Skeletal muscle cell (primary cell): ENCODE data around the gene FAM135A.
"Not testable (repeated sequence)": the region's sequence is repeated elsewhere in the genome, so short reads cannot be mapped to it uniquely, and the experiment has no call there.

Source experiments
- DNase-seq: peaks from one replicate; pipeline ENCODE4 v3.0.0-alpha.2; 2010; ENCODE audit warnings: low read depth
- H3K4me3 ChIP-seq: 2 replicates; pipeline ENCODE4 v1.5.1; 2011; ENCODE audit warnings: low read depth, mild to moderate bottlenecking, control low read depth, low read length, moderate library complexity

FAM135A gene

GRCh38 chr6:70590400-70590799 lies 177.1 kb downstream of the FAM135A start:
- no peak overlapping the region for H3K4me3 ChIP-seq
- no peak for DNase-seq

GRCh38 chr6:70592391-70593117 lies 179.2 kb downstream of the FAM135A start:
- H3K4me3 ChIP-seq, result no peak overlapping the region
- no peak for DNase-seq

GRCh38 chr6:70593118-70593486 lies 179.8 kb downstream of the FAM135A start:
- no peak overlapping the region for H3K4me3 ChIP-seq
- DNase-seq, result no peak

- DNase-seq, result no peak
- H3K4me3 ChIP-seq, result no peak overlapping the region
Measured at GRCh38 chr6:70599187-70599586, 185.9 kb downstream of the FAM135A start.

DNA sequence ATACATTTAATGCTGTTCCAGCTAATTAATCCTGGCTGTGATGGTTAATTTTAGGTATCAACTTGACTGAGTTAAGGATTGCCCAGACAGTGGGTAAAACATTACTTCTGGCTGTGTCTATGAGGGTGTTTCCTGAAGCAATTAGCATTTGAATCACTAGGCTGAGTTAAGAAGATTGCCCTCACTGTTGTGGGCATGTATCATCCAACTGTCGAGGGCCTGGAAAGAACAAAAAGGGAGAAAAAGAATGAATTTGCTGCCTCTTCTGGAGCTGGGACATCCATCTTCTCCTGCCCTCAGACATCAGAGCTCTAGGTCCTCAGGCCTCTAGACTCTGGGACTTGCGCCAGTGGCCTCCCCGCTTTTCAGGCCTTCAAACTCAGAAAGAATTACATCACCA lies 187.7 kb downstream of the FAM135A start:
- DNase-seq, result no peak
- H3K4me3 ChIP-seq, result no peak overlapping the region

DNA sequence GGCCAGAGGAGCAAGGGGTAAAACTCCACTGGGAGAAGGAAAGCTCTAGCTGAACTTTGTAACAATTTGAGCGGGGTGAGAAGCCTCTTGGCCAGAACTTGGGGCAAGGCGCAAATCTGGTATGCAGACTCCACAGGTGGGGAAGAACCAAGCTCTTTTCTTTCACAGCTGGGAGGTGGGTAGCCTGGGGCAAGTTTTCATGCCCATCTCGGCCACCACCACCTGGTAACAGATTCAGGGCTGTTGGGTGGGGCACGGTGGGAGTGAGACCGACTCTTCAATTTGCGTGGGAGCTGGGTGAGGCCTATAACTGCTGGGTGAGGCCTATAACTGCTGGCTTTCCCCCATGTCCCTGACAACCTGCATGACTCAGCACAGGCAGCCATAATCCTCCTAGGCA lies 190.9 kb downstream of the FAM135A start:
- no peak for DNase-seq
- no peak overlapping the region for H3K4me3 ChIP-seq

DNA sequence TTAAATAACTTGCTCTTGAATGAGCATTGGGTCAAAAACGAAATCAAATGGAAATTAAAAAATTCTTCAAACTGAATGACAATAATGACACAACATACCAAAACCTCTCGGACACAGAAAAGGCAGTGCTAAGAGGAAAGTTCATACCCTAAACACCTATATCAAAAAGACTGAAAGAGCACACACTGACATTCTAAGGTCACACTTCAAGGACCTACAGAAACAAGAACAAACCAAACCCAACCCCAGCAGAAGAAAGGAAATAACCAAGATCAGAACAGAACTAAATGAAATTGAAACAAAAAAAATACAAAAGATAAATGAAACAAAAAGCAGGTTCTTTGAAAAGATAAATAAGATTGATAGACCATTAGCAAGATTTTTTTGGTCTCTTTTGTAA lies 194.1 kb downstream of the FAM135A start:
- H3K4me3 ChIP-seq, DNase-seq: not testable (repeated sequence)

DNA sequence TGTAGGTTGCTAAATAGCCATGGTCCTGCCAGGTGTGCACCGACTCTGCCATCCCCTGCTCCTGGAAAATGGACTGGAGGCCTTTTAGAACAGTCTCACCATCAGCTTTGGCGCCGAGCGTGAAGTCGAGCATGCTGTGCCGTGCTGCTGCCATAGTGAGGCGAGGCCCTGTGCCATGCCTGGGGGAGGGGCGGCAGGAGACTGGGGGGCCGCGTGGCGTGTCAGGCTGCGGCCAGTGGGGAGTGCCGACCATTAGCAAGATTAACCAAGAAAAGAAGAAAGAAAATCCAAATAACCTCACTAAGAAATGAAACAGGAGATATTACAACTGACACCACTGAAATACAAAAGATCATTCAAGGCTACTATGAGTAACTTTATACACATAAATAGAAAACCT lies 195.9 kb downstream of the FAM135A start:
- not testable (repeated sequence) for H3K4me3 ChIP-seq, DNase-seq
